ENCODE measurements around the gene PRKAR2A.
"Not testable (repeated sequence)": the region's sequence is repeated elsewhere in the genome, so short reads cannot be mapped to it uniquely, and the experiment has no call there.

- not testable (repeated sequence) for TF ChIP-seq POLR2AphosphoS5, CTCF (IDR thresholded peaks at IDR 0.05)
These were observed 112.5 kb downstream of the PRKAR2A start for GRCh38 chr3:48735075-48735767.
